GM12864 (cell line): ENCODE data around the gene SBNO2.

Source experiments
- DNase-seq: peaks from one replicate; pipeline ENCODE4 v3.0.0-alpha.2; 2011; ENCODE audit warnings: low read depth
- H3K4me3 ChIP-seq: 2 replicates; pipeline ENCODE4 v1.5.1; 2011; ENCODE audit warnings: mild to moderate bottlenecking, low read depth, low read length, control low read depth
- TF ChIP-seq, protein P1 (sequence below): IDR thresholded peaks from 2 replicates; pipeline ENCODE4 v1.5.1; 2011; ENCODE audit warnings: low read depth, mild to moderate bottlenecking, moderate library complexity, low read length, control low read depth, inconsistent platforms; ENCODE audit errors: missing control alignments

The SBNO2 gene

DNA sequence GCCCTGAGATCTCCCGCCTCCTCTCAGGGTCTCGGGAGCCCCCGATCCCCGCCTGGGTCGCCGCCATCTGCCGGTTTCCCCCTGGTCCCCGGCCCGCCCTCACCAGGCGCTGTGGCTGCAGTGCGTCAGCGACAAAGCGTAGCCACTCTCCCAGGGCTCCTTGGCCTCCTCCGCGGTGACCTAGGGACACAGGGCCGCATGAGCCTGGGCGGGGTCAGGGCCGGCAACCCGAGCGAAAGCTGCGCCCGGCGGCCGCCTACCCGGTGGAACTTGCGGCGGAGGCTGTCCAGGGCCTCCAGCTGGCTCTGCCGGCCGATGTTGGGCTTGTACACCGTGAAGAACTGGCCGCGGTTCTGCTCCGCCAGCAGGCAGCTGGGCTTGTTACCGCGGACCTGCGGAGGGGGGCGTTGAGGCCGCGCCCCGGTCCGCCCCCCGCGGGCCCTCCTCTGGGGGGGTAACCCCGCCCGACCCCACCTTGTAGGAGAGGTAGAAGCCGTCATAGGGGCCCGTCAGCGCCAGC lies 65.0 kb downstream of the SBNO2 start:
- TF ChIP-seq, protein P1, sequence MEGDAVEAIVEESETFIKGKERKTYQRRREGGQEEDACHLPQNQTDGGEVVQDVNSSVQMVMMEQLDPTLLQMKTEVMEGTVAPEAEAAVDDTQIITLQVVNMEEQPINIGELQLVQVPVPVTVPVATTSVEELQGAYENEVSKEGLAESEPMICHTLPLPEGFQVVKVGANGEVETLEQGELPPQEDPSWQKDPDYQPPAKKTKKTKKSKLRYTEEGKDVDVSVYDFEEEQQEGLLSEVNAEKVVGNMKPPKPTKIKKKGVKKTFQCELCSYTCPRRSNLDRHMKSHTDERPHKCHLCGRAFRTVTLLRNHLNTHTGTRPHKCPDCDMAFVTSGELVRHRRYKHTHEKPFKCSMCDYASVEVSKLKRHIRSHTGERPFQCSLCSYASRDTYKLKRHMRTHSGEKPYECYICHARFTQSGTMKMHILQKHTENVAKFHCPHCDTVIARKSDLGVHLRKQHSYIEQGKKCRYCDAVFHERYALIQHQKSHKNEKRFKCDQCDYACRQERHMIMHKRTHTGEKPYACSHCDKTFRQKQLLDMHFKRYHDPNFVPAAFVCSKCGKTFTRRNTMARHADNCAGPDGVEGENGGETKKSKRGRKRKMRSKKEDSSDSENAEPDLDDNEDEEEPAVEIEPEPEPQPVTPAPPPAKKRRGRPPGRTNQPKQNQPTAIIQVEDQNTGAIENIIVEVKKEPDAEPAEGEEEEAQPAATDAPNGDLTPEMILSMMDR = no peak
- no peak overlapping the region for H3K4me3 ChIP-seq

DNA sequence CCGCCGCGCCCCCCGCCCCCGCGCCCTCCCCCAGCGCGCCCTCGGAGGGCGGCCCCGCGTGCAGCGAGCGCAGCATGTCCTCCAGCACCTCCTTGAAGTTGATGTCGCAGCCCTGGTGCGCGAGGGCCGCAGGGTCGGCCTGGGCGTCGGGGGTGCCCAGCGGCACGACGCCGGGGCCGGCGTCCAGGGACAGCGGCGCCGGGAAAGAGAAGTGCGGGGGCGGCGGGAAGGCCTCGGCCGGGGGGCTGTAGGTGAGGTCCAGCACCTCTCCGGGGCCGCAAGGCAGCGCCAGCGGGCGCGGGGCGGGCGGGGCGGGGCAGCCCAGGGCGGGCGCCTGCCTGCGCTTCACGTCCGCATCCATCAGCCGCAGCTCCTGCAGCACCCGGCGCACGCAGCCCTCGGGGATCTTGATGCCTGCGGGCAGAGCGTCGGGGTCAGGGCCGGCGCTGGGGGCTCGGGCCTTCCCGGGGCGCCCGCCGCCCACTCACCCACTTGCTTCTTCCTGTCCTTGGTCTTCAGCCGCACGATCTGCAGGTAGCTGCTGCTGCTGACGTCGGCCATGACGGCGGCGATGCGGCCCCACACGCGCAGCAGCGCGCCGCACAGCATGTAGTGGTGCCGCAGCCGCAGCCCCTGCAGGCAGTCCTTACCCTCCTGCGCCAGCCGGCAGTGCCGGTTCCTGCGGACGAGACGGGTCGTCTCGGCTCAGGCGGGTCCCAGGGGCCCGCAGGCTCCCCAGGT lies 65.6 kb downstream of the SBNO2 start:
- H3K4me3 ChIP-seq = no peak overlapping the region
- TF ChIP-seq, protein P1 = no peak
- no peak for DNase-seq

More for the DNA sequence above, 65.0 kb downstream of the SBNO2 start:
- no peak for DNase-seq

DNA sequence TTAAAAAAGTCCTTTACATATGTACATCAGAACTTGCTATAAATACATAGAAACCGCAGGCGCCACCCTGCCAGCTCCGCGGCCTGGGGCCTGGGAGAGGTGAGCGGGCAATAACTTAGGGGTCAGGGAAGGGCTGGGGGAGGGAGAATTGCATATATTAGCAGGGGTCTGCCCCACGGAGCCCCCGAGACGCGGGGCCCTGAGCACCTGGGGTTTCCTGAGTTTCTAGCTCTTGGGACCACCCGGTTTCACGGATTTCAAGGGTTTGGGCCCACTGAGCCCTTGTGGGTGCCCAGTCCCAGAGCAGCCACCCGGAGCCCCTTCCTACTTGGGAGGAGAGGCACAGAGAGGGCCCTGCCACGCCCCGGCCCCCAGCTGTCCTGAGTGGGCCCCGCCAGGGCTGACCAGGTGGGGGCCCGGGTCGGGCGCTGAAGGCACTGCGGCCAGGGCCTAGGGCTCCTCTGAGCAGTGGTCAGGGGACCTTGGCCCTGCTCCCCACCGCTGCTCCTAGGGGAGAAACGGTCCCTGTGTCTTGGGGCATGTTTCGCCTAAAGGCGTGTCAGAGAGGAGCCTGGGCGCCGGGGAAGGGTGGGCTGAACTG lies 66.3 kb downstream of the SBNO2 start:
- TF ChIP-seq, protein P1 = no peak
- DNase-seq = no peak
- no peak overlapping the region for H3K4me3 ChIP-seq

DNA sequence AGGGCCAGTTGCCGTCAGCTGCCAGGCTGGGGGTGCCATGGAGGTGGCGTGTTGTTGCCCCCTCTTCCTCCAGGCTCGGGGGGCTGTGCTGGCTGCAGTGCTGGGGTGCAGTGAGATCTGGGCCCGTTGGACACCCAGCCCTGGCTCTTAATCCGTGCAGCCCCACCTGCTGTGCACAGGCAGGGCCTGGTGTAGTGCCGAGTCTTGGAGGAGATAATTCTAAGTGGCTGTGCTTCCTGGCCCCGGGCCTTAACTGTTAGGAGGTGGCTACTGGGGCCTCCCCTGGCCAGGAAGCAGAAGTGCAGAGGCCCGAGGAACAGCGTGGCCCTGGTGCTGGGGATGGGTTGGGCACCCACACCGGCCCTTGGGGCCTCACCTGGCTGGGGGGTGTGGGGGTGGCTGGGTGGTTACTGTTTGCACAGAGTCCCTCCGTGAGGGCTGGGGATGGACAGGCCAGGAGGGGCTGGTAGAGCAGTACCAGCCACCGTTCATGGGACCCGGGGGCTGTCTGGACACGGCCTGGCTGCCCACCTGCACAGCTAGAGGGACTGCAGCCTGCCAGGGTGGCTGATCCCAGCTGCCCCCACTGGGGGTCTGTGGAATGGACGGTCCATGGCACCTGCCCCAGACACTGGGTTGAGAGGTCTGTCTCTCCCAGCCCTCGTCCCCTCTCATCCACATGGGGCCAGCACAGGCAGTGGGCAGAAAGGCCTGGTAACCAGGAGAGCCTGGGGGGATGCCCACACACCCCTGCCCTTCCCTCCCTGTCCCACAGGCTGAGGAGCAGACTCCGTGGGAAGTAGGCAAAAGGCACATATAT lies 67.0 kb downstream of the SBNO2 start:
- TF ChIP-seq, protein P1 = no peak
- no peak overlapping the region for H3K4me3 ChIP-seq
- DNase-seq = no peak

DNA sequence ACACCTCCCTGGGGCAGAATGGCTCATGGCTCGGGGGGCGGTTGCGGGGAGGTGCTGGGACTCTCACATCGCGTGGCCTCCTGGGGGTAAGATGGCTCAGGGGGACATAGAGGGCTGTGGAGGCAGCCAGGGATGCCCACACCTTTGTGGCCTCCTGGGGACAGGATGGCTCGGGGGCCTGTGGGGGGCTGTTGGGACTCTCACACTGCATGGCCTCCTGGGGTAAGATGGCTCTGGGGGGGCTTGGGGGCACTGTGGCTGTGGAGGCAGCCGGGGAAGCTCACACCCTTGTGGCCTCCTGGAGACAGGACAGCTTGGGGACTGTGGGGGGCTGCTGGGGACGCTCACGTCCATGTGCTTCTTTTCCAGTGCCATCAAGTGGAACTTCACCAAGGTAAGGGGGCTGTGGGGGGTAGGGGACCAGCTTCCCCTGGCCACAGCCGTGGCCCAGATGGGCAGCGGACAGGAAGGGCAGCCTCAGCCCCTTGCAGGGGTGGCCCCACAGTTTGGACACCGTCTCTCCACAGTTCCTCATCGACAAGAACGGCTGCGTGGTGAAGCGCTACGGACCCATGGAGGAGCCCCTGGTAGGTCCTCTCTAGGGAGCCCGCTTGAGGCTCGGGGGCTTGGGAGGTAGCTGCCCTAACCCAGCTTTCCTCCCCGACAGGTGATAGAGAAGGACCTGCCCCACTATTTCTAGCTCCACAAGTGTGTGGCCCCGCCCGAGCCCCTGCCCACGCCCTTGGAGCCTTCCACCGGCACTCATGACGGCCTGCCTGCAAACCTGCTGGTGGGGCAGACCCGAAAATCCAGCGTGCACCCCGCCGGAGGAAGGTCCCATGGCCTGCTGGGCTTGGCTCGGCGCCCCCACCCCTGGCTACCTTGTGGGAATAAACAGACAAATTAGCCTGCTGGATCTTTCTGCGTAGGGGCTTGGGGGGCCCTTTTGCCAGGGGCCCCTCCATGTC lies 67.9 kb downstream of the SBNO2 start:
- TF ChIP-seq, protein P1 = no peak
- no peak overlapping the region for H3K4me3 ChIP-seq

More for the DNA sequence above, 67.9 kb downstream of the SBNO2 start:
- DNase-seq = no peak
